Measurements from ENCODE around the gene MRPL1.

- TF ChIP-seq ZBTB33 (IDR thresholded peaks at IDR 0.05) (no peak), CTCF (IDR thresholded peaks at IDR 0.05; ENCODE audit: low read depth, low read length, missing input control) (no peak), EGR1 (IDR thresholded peaks at IDR 0.05; ENCODE audit: low read depth in 2 of 2) (no peak), GABPA (IDR thresholded peaks at IDR 0.05 in 1 of 2, conservative IDR thresholded peaks at IDR 0.05 in 1 of 2) (no peak), TAF1 (conservative IDR thresholded peaks at IDR 0.05) (no peak), REST (IDR thresholded peaks at IDR 0.05) (no peak), ATF3 (IDR thresholded peaks at IDR 0.05) (no peak), JUND (IDR thresholded peaks at IDR 0.05) (no peak), YY1 (IDR thresholded peaks at IDR 0.05) (no peak), RAD21 (IDR thresholded peaks at IDR 0.05) (no peak), MAX (IDR thresholded peaks at IDR 0.05) (no peak)
These were observed 139.6 kb downstream of the MRPL1 start for GRCh38 chr4:78002260-78002659.
